H9 (cell line): ENCODE results near the gene KRT86. TPM values are rescaled to one million over a fixed set of nuclear protein-coding genes. Genes with fewer than 3 reads are reported as not detected.

ENCODE experiments used
- DNase-seq: peaks from one replicate; pipeline ENCODE4 v3.0.0-alpha.2; 2017
- H2AFZ ChIP-seq: one replicate; pipeline ENCODE4 v1.6.1; 2013; ENCODE audit warnings: mild to moderate bottlenecking, low read length, control low read depth, moderate library complexity
- H2AK5ac ChIP-seq: 2 replicates; pipeline ENCODE4 v1.6.1; 2013; ENCODE audit warnings: low read length, control low read depth, mixed read lengths; ENCODE audit not compliant: insufficient read length
- H2BK120ac ChIP-seq: one replicate; pipeline ENCODE4 v1.6.1; 2013; ENCODE audit warnings: low read depth, mild to moderate bottlenecking, low read length, control low read depth, inconsistent platforms; ENCODE audit not compliant: poor library complexity, severe bottlenecking
- H2BK12ac ChIP-seq: 2 replicates; pipeline ENCODE4 v1.6.1; 2013; ENCODE audit warnings: low read length, control low read depth, mixed read lengths, low read depth; ENCODE audit not compliant: insufficient read length
- H2BK15ac ChIP-seq: 2 replicates; pipeline ENCODE4 v1.6.1; 2013; ENCODE audit warnings: low read depth, low read length, control low read depth
- H2BK20ac ChIP-seq: one replicate; pipeline ENCODE4 v1.6.1; 2013; ENCODE audit warnings: low read depth, mild to moderate bottlenecking, low read length, control low read depth, inconsistent platforms; ENCODE audit not compliant: poor library complexity, severe bottlenecking
- H2BK5ac ChIP-seq: 2 replicates; pipeline ENCODE4 v1.6.1; 2013; ENCODE audit warnings: low read length, control low read depth, mixed read lengths; ENCODE audit not compliant: insufficient read length
- H3K14ac ChIP-seq: 2 replicates; pipeline ENCODE4 v1.6.1; 2013; ENCODE audit warnings: low read length, control low read depth; ENCODE audit not compliant: insufficient read depth
- H3K18ac ChIP-seq: 2 replicates; pipeline ENCODE4 v1.6.1; 2013; ENCODE audit warnings: low read depth, mild to moderate bottlenecking, mixed read lengths, low read length, control low read depth; ENCODE audit not compliant: insufficient read length
- H3K23ac ChIP-seq: 2 replicates; pipeline ENCODE4 v1.6.1; 2013; ENCODE audit warnings: low read length, control low read depth, mixed read lengths, low read depth; ENCODE audit not compliant: insufficient read length
- H3K23me2 ChIP-seq: 2 replicates; pipeline ENCODE4 v1.6.1; 2013; ENCODE audit warnings: low read depth, mild to moderate bottlenecking, mixed read lengths, low read length, control low read depth; ENCODE audit not compliant: insufficient read length, poor library complexity, severe bottlenecking
- H3K27ac ChIP-seq: 2 replicates; pipeline ENCODE4 v1.5.1; 2013; ENCODE audit warnings: low read length, control low read depth, mixed read lengths, low read depth; ENCODE audit not compliant: insufficient read length
- H3K27me3 ChIP-seq: 2 replicates; pipeline ENCODE4 v1.6.1; 2013; ENCODE audit warnings: low read length, control low read depth, inconsistent platforms; ENCODE audit not compliant: insufficient read depth
- H3K4ac ChIP-seq: 2 replicates; pipeline ENCODE4 v1.6.1; 2013; ENCODE audit warnings: low read depth, mild to moderate bottlenecking, control low read depth, inconsistent platforms, low read length, moderate library complexity
- H3K4me1 ChIP-seq: 2 replicates; pipeline ENCODE4 v1.6.1; 2013; ENCODE audit warnings: low read length, control low read depth, inconsistent platforms; ENCODE audit not compliant: insufficient read depth
- H3K4me2 ChIP-seq: 2 replicates; pipeline ENCODE4 v1.6.1; 2013; ENCODE audit warnings: low read length, control low read depth, mixed read lengths; ENCODE audit not compliant: insufficient read length, insufficient read depth
- H3K56ac ChIP-seq: 2 replicates; pipeline ENCODE4 v1.6.1; 2013; ENCODE audit warnings: low read depth, mild to moderate bottlenecking, mixed read lengths, low read length, control low read depth; ENCODE audit not compliant: insufficient read length
- H3K79me1 ChIP-seq: 2 replicates; pipeline ENCODE4 v1.6.1; 2013; ENCODE audit warnings: low read depth, mild to moderate bottlenecking, moderate library complexity, low read length, control low read depth, inconsistent platforms; ENCODE audit not compliant: insufficient read depth, poor library complexity, severe bottlenecking
- H3K79me2 ChIP-seq: 2 replicates; pipeline ENCODE4 v1.6.1; 2013; ENCODE audit warnings: low read length, control low read depth, inconsistent platforms; ENCODE audit not compliant: insufficient read depth
- H3K9ac ChIP-seq: 2 replicates; pipeline ENCODE4 v1.6.1; 2013; ENCODE audit warnings: low read length, control low read depth, mixed read lengths; ENCODE audit not compliant: insufficient read length; ENCODE audit errors: extremely low read depth
- H3K9me3 ChIP-seq: one replicate; pipeline ENCODE4 v1.6.1; 2013; ENCODE audit warnings: low read depth, low read length, inconsistent platforms; ENCODE audit not compliant: control insufficient read depth
- H3T11ph ChIP-seq: one replicate; pipeline ENCODE4 v1.6.1; 2013; ENCODE audit warnings: mild to moderate bottlenecking, low read length, control low read depth, inconsistent platforms
- H4K20me1 ChIP-seq: one replicate; pipeline ENCODE4 v1.6.1; 2013; ENCODE audit not compliant: control insufficient read depth, insufficient read length, insufficient read depth
- H4K5ac ChIP-seq: 2 replicates; pipeline ENCODE4 v1.6.1; 2013; ENCODE audit warnings: low read depth, mild to moderate bottlenecking, mixed read lengths, low read length, control low read depth; ENCODE audit not compliant: insufficient read length
- H4K8ac ChIP-seq: replicated peaks from 2 replicates; pipeline ENCODE4 v1.6.1; 2013; ENCODE audit warnings: low read length, control low read depth, mixed read lengths, low read depth; ENCODE audit not compliant: insufficient read length
- H4K91ac ChIP-seq: 2 replicates; pipeline ENCODE4 v1.6.1; 2013; ENCODE audit warnings: low read depth, mild to moderate bottlenecking, moderate library complexity, mixed read lengths, low read length, control low read depth; ENCODE audit not compliant: insufficient read length
- H3K27ac Mint-ChIP-seq, 3 experiments: 2 replicates in 2 of 3; 3 replicates in 1 of 3; pipeline ENCODE4 v1.8.0; 2020 to 2021; ENCODE audit warnings: mixed read lengths in 3 of 3, mild to moderate bottlenecking in 1 of 3, moderate library complexity in 1 of 3
- H3K27me3 Mint-ChIP-seq: 2 replicates; pipeline ENCODE4 v1.8.0; 2021; ENCODE audit warnings: low read depth, mild to moderate bottlenecking, moderate library complexity, mixed read lengths
- H3K36me3 Mint-ChIP-seq, 3 experiments: 2 replicates in 2 of 3; 3 replicates in 1 of 3; pipeline ENCODE4 v1.8.0; 2020 to 2021; ENCODE audit warnings: low read depth in 3 of 3, mixed read lengths in 3 of 3; ENCODE audit not compliant: insufficient read depth in 1 of 3
- H3K4me1 Mint-ChIP-seq, 2 experiments: 2 replicates each; pipeline ENCODE4 v1.8.0; 2020; ENCODE audit warnings: mixed read lengths in 2 of 2
- H3K4me3 Mint-ChIP-seq, 2 experiments: 2 replicates in 1 of 2; 3 replicates in 1 of 2; pipeline ENCODE4 v1.8.0; 2020 to 2021; ENCODE audit warnings: mild to moderate bottlenecking in 2 of 2, mixed read lengths in 2 of 2, moderate library complexity in 1 of 2
- H3K9me3 Mint-ChIP-seq, 2 experiments: 2 replicates in 1 of 2; 3 replicates in 1 of 2; pipeline ENCODE4 v1.8.0; 2020; ENCODE audit warnings: mild to moderate bottlenecking in 2 of 2, mixed read lengths in 2 of 2, moderate library complexity in 1 of 2
- WGBS: extraction: QIAGEN DNeasy Blood & Tissue Kit; methylation state at CpG from one replicate; pipeline ENCODE4 v1.1.7; 2013; ENCODE audit warnings: missing lambda C conversion rate, low lambda C conversion rate, mixed read lengths; ENCODE audit not compliant: insufficient read length; ENCODE audit errors: extremely low coverage; 5-methylcytosine and 5-hydroxymethylcytosine counted together
- total RNA-seq: library from RNA; stranded (reverse); gene quantifications from 2 replicates; pipeline ENCODE4 v1.2.1, GENCODE V29; 2021
- TF ChIP-seq, protein P1 (sequence below): fragments of 200-600 bp; sonication (generic); conservative IDR thresholded peaks from 3 replicates; pipeline ENCODE4 v1.8.0; 2021; ENCODE audit warnings: antibody characterized with exemption, mild to moderate bottlenecking

KRT86 gene
- total RNA-seq, 1 experiment from 2014 or later: not detected

DNA sequence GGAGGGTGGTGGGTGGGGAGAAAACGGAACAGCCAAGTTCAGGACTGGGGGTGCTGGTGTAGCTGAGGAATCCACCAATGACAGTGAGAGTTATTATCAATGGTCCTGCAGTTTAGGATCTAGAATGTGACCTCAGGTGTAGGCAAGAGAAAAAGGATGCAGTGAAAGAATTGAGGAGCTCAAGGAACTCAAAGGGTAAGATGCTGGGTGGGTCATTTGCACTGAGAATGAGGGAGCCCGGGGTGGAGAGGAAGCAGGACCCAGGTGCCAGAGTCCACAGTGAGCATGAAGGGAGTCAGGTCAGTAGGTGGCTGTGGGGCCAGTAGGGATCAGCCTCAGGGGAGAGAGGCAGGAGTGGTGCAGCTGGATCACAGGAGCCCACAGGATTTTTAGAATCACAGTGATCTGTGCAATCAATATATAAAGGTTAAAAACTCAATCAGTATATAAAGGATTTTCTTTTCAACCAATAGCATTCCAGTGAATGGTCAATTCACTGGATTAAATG, 44.6 kb upstream of the KRT86 start:
- Histone ChIP-seq H2BK20ac (no peak overlapping the region), H4K8ac (no peak overlapping the region), H3K27ac (no peak overlapping the region), H3K56ac (no peak overlapping the region), H2BK5ac (no peak overlapping the region), H3K4me2 (no peak overlapping the region), H3T11ph (no peak overlapping the region), H3K9me3 (no peaks in the 10 kb centered on the region), H2AFZ (no peak overlapping the region), H2AK5ac (no peak overlapping the region), H3K18ac (no peak overlapping the region), H2BK15ac (no peak overlapping the region), H3K9ac (no peak overlapping the region), H4K5ac (no peak overlapping the region), H3K23ac (no peak overlapping the region), H2BK12ac (no peak overlapping the region), H3K23me2 (peaks cover 12% of the 10 kb centered on the region), H3K4me1 (peaks cover 2% of the 10 kb centered on the region; the same call in 1 of the 2 replicates), H4K20me1 (no peaks in the 10 kb centered on the region), H3K4ac (no peak overlapping the region), H3K27me3 (peaks cover 8% of the 10 kb centered on the region), H4K91ac (no peak overlapping the region), H3K79me1 (no peaks in the 10 kb centered on the region), H3K14ac (no peak overlapping the region), H2BK120ac (no peak overlapping the region), H3K79me2 (no peaks in the 10 kb centered on the region)
- H3K27ac Mint-ChIP-seq: no peak overlapping the region; a peak in 1 of 7 replicates
- WGBS: no CpG with 5 or more reads among the region's 2 CpGs
- H3K4me3 Mint-ChIP-seq: no peak overlapping the region
- DNase-seq: no peak
- peaks cover 36 to 40% of the 10 kb centered on the region in 2 experiments for H3K4me1 Mint-ChIP-seq
- no peaks in the 10 kb centered on the region for H3K9me3 Mint-ChIP-seq
- peaks cover 0 to 5% (median 0%) of the 10 kb centered on the region in 3 experiments; a peak in 2 of 7 replicates for H3K36me3 Mint-ChIP-seq
- H3K27me3 Mint-ChIP-seq: peaks cover 77% of the 10 kb centered on the region
- TF ChIP-seq, protein P1, sequence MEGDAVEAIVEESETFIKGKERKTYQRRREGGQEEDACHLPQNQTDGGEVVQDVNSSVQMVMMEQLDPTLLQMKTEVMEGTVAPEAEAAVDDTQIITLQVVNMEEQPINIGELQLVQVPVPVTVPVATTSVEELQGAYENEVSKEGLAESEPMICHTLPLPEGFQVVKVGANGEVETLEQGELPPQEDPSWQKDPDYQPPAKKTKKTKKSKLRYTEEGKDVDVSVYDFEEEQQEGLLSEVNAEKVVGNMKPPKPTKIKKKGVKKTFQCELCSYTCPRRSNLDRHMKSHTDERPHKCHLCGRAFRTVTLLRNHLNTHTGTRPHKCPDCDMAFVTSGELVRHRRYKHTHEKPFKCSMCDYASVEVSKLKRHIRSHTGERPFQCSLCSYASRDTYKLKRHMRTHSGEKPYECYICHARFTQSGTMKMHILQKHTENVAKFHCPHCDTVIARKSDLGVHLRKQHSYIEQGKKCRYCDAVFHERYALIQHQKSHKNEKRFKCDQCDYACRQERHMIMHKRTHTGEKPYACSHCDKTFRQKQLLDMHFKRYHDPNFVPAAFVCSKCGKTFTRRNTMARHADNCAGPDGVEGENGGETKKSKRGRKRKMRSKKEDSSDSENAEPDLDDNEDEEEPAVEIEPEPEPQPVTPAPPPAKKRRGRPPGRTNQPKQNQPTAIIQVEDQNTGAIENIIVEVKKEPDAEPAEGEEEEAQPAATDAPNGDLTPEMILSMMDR: no peak
